ENCODE results near the gene HOXA9. TPM values are rescaled to one million over a fixed set of nuclear protein-coding genes. Genes with fewer than 3 reads are reported as not detected.

HOXA9 gene
- total RNA-seq, 1 experiment from 2014 or later: 91.0 TPM

DNA sequence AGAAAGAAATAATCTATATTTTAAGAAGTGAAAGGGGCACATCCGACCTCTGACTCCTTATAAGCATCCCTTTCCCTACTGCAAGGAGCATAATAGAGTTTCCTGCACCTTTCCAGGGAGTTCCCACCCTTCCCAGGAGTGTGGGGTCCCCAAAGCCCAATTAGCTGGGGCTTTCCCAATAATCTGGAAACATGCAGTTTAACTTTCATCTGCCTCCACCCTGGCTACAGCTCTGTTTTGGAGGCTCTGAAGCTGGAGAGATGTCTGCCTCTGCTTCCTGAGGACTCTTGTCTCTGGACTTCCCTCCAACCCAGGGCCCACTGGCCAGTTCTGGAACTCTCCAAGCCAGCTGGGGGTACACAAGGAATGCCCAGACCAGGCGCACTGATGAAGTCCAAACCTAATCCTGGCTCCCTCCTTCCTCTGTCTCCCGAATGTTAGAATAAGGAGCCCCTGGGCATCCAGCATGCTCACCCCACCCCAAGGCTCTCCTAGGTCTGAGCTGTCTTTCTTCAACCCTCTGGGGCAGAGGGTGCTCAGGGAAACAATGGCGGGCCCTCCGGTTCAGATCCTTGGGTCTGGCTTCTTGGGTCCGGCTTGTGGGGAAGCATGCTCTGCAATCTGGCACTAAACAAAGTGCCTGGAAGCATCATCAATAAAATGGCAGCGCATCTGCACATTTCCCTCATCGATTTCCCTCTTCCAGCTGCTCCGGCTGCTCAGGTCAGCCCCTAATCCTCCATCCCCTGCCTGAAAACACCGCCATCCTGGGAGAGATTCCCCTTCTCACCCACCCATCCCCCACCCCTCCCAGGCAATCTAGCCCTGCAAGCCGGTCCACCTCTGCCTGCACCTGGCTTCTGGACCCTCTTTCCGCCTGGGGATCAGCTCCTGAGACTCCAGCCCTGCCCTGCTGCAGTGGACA is 48.1 kb downstream of the HOXA9 start:
- Histone ChIP-seq H4K20me1 (ENCODE audit: insufficient read depth) (no peaks in the 10 kb centered on the region), H3K27ac (ENCODE audit: low read depth, low read length) (no peak overlapping the region), H3K9me2 (ENCODE audit: insufficient read depth) (no peaks in the 10 kb centered on the region), H3K79me2 (ENCODE audit: insufficient read depth, low read length) (peaks cover 12% of the 10 kb centered on the region), H3K4me2 (ENCODE audit: low read length) (peak overlapping the region; percentile 92; the same call in 1 of the 2 replicates), H3K36me3 (ENCODE audit: control insufficient read depth in 1 of 2, insufficient read depth in 2 of 2, low read length in 2 of 2) (no peaks in the 10 kb centered on the region), H3K9me3 (ENCODE audit: control insufficient read depth in 1 of 2, insufficient read depth in 1 of 2, low read depth in 1 of 2, low read length in 2 of 2) (no peaks in the 10 kb centered on the region), H3K4me1 (ENCODE audit: control insufficient read depth in 1 of 2, insufficient read depth in 2 of 2, low read length in 2 of 2) (peaks cover 50 to 81% of the 10 kb centered on the region in 2 experiments), H3K27me3 (ENCODE audit: insufficient read depth, low read length) (peaks cover 10% of the 10 kb centered on the region; the same call in 1 of the 2 replicates), H3K4me3 (replicated peaks in 1 of 2; ENCODE audit: low read depth in 1 of 2, low read length in 2 of 2) (no peak overlapping the region), H2AFZ (ENCODE audit: low read depth, low read length, poor library complexity, severe bottlenecking) (no peak overlapping the region), H3K9ac (ENCODE audit: low read length) (no peak overlapping the region)
- ATAC-seq: no peak
- TF ChIP-seq RAD21 (IDR thresholded peaks at IDR 0.05; ENCODE audit: low read depth) (no peak), POLR2AphosphoS5 (IDR thresholded peaks at IDR 0.05; ENCODE audit: low read depth, low read length) (no peak), SRF (IDR thresholded peaks at IDR 0.05; ENCODE audit: low read depth) (no peak), SIN3A (IDR thresholded peaks at IDR 0.05; ENCODE audit: low read depth) (no peak), POLR2A (IDR thresholded peaks at IDR 0.05; ENCODE audit: borderline replicate concordance, extremely low read depth, insufficient read depth, insufficient read length) (no peak), CBX3 (IDR thresholded peaks at IDR 0.05; ENCODE audit: low read depth) (no peak), EZH2phosphoT487 (IDR thresholded peaks at IDR 0.05; ENCODE audit: borderline replicate concordance) (no peak), EGR1 (IDR thresholded peaks at IDR 0.05; ENCODE audit: low read depth) (no peak), CEBPB (IDR thresholded peaks at IDR 0.05; ENCODE audit: low read depth) (no peak), MAX (IDR thresholded peaks at IDR 0.05) (no peak), FOSL1 (IDR thresholded peaks at IDR 0.05; ENCODE audit: low read depth) (no peak), SP1 (IDR thresholded peaks at IDR 0.05; ENCODE audit: low read depth) (no peak)
- TF ChIP-seq, protein P1, sequence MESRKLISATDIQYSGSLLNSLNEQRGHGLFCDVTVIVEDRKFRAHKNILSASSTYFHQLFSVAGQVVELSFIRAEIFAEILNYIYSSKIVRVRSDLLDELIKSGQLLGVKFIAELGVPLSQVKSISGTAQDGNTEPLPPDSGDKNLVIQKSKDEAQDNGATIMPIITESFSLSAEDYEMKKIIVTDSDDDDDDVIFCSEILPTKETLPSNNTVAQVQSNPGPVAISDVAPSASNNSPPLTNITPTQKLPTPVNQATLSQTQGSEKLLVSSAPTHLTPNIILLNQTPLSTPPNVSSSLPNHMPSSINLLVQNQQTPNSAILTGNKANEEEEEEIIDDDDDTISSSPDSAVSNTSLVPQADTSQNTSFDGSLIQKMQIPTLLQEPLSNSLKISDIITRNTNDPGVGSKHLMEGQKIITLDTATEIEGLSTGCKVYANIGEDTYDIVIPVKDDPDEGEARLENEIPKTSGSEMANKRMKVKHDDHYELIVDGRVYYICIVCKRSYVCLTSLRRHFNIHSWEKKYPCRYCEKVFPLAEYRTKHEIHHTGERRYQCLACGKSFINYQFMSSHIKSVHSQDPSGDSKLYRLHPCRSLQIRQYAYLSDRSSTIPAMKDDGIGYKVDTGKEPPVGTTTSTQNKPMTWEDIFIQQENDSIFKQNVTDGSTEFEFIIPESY (IDR thresholded peaks at IDR 0.05; ENCODE audit: extremely low read depth, insufficient replicate concordance, low read length): no peak
- TF ChIP-seq, protein P2, sequence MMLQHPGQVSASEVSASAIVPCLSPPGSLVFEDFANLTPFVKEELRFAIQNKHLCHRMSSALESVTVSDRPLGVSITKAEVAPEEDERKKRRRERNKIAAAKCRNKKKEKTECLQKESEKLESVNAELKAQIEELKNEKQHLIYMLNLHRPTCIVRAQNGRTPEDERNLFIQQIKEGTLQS (IDR thresholded peaks at IDR 0.05): no peak
- DNase-seq (ENCODE audit: low read depth, low spot score): no peak
- ChIA-PET RAD21 (ENCODE audit: low non-redundant PET in 1 of 2, low total read pairs in 2 of 2, uncharacterized antibody in 2 of 2, unreplicated experiment in 2 of 2) (no interaction called here), POLR2A (no interaction called here), CTCF (no interaction called here)
- intact Hi-C loops (cut with micrococcal nuclease): no loop called here
- BruUV-seq (replicated peaks): no TSS peak
